ENCODE results near the gene VSTM5.

The VSTM5 gene

GRCh38 chr11:93814966-93815633 is 35.3 kb downstream of the VSTM5 start:
- Histone ChIP-seq H3K9me3 (replicated peaks in 1 of 2; ENCODE audit: control insufficient read depth in 2 of 2, insufficient read depth in 1 of 2, low read depth in 1 of 2, low read length in 2 of 2) (no peaks in the 10 kb centered on the region), H3K23ac (ENCODE audit: low read depth, low read length, poor library complexity) (no peak overlapping the region), H3K79me1 (ENCODE audit: low read depth, low read length) (no peaks in the 10 kb centered on the region), H3K4me2 (ENCODE audit: insufficient read depth, low read length, poor library complexity, severe bottlenecking) (no peak overlapping the region), H4K8ac (ENCODE audit: low read depth, low read length) (no peak overlapping the region), H4K91ac (ENCODE audit: low read depth, low read length, poor library complexity) (no peak overlapping the region), H3K14ac (ENCODE audit: low read length) (no peak overlapping the region), H2AK5ac (ENCODE audit: low read depth, low read length) (no peak overlapping the region), H3K4me3 (ENCODE audit: low read length in 2 of 2) (no peak overlapping the region), H3K4me1 (ENCODE audit: control insufficient read depth in 2 of 2, insufficient read depth in 1 of 2, low read depth in 1 of 2, low read length in 2 of 2) (peaks cover 3 to 11% of the 10 kb centered on the region in 2 donors), H2BK15ac (ENCODE audit: low read length) (no peak overlapping the region), H3K4ac (ENCODE audit: low read length) (no peak overlapping the region), H2BK12ac (ENCODE audit: low read length) (no peak overlapping the region), H2BK5ac (ENCODE audit: low read length) (no peak overlapping the region), H3K27ac (replicated peaks; ENCODE audit: low read length) (no peak overlapping the region), H2BK120ac (ENCODE audit: low read depth, low read length) (no peak overlapping the region), H3K36me3 (replicated peaks in 1 of 2; ENCODE audit: control insufficient read depth in 2 of 2, insufficient read depth in 2 of 2, low read length in 2 of 2) (peaks cover 10 to 64% of the 10 kb centered on the region in 2 donors), H2AFZ (ENCODE audit: low read length) (no peak overlapping the region), H3K18ac (ENCODE audit: low read length) (no peak overlapping the region), H3K27me3 (ENCODE audit: control insufficient read depth in 3 of 3, insufficient read depth in 3 of 3, low read depth in 1 of 3, low read length in 3 of 3) (peaks cover 0 to 2% (median 0%) of the 10 kb centered on the region in 3 experiments), H3K9ac (ENCODE audit: low read depth, low read length, poor library complexity) (no peak overlapping the region)
- no peak for DNase-seq (ENCODE audit: low spot score)
- no CpG with 5 or more reads among the region's 6 CpGs for WGBS, 2 donors (ENCODE audit: extremely low coverage in 2 of 2, insufficient read length in 2 of 2, insufficient replicate concordance in 1 of 2)

DNA sequence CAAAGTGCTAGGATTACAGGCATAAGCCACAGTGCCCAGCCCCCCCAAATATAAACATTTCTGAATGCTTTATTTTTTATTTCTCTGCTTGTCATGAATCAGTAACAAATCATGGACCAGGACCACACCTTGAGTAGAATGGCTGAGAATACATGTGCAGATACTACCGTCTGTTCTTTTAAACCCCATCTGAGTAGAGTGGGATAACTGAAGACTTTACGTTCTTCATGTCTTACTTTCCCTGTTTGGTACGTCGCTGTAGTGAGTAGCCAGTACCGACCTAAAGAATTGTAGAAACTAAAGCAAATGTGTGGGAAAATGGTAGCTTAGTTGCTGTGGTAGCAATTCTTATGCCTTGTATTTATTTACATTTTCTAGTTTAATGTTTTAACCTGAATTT is 36.4 kb downstream of the VSTM5 start:
- Histone ChIP-seq H2AK5ac (ENCODE audit: low read depth, low read length) (no peak overlapping the region), H3K27ac (replicated peaks; ENCODE audit: low read length) (no peak overlapping the region), H3K27me3 (ENCODE audit: control insufficient read depth in 3 of 3, insufficient read depth in 3 of 3, low read depth in 1 of 3, low read length in 3 of 3) (no peaks in the 10 kb centered on the region), H2BK120ac (ENCODE audit: low read depth, low read length) (no peak overlapping the region), H3K36me3 (replicated peaks in 1 of 2; ENCODE audit: control insufficient read depth in 2 of 2, insufficient read depth in 2 of 2, low read length in 2 of 2) (peaks cover 18 to 75% of the 10 kb centered on the region in 2 donors), H3K4me2 (ENCODE audit: insufficient read depth, low read length, poor library complexity, severe bottlenecking) (no peak overlapping the region), H4K8ac (ENCODE audit: low read depth, low read length) (no peak overlapping the region), H2BK15ac (ENCODE audit: low read length) (no peak overlapping the region), H3K9ac (ENCODE audit: low read depth, low read length, poor library complexity) (no peak overlapping the region), H3K23ac (ENCODE audit: low read depth, low read length, poor library complexity) (no peak overlapping the region), H3K14ac (ENCODE audit: low read length) (no peak overlapping the region), H2BK5ac (ENCODE audit: low read length) (no peak overlapping the region), H2BK12ac (ENCODE audit: low read length) (no peak overlapping the region), H4K91ac (ENCODE audit: low read depth, low read length, poor library complexity) (no peak overlapping the region), H2AFZ (ENCODE audit: low read length) (no peak overlapping the region), H3K4me1 (ENCODE audit: control insufficient read depth in 2 of 2, insufficient read depth in 1 of 2, low read depth in 1 of 2, low read length in 2 of 2) (peaks cover 0 to 4% of the 10 kb centered on the region in 2 donors), H3K9me3 (replicated peaks in 1 of 2; ENCODE audit: control insufficient read depth in 2 of 2, insufficient read depth in 1 of 2, low read depth in 1 of 2, low read length in 2 of 2) (no peaks in the 10 kb centered on the region), H3K4ac (ENCODE audit: low read length) (no peak overlapping the region), H3K18ac (ENCODE audit: low read length) (no peak overlapping the region), H3K4me3 (ENCODE audit: low read length in 2 of 2) (no peak overlapping the region), H3K79me1 (ENCODE audit: low read depth, low read length) (peaks cover under 1% of the 10 kb centered on the region)
- no CpG with 5 or more reads among the region's 5 CpGs for WGBS, 2 donors (ENCODE audit: extremely low coverage in 2 of 2, insufficient read length in 2 of 2, insufficient replicate concordance in 1 of 2)
- no peak for DNase-seq (ENCODE audit: low spot score)

DNA sequence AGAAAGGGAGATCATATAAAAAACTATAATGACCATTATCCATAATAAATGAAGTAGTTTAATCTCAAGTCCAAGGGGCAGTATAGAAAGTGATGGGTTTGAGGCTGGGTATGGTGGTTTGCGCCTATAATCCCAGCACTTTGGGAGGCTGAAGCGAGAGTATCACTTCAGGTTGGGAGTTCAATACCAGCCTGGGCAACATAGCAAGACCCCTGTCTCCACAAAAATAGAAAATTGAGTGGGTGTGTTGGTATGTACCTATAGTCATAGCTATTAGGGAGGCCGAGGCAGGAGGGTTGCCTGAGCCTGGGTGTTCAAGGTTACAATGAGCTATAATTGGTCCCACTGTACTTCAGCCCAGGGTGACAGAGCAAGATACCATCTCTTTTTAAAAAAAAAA is 42.4 kb downstream of the VSTM5 start:
- H2BK120ac ChIP-seq (ENCODE audit: low read depth, low read length), result no peak overlapping the region

GRCh38 chr11:93804879-93805278 is 45.5 kb downstream of the VSTM5 start:
- H3K14ac ChIP-seq (ENCODE audit: low read length), result no peak overlapping the region
- WGBS, 2 donors (ENCODE audit: extremely low coverage in 2 of 2, insufficient read length in 2 of 2, insufficient replicate concordance in 1 of 2), result no CpG with 5 or more reads among the region's 2 CpGs

More for the DNA sequence above, 42.4 kb downstream of the VSTM5 start:
- Histone ChIP-seq H3K4ac (ENCODE audit: low read length) (no peak overlapping the region), H2AK5ac (ENCODE audit: low read depth, low read length) (no peak overlapping the region), H3K9me3 (replicated peaks in 1 of 2; ENCODE audit: control insufficient read depth in 2 of 2, insufficient read depth in 1 of 2, low read depth in 1 of 2, low read length in 2 of 2) (no peaks in the 10 kb centered on the region), H2BK5ac (ENCODE audit: low read length) (no peak overlapping the region), H4K91ac (ENCODE audit: low read depth, low read length, poor library complexity) (no peak overlapping the region), H2BK12ac (ENCODE audit: low read length) (no peak overlapping the region), H2BK15ac (ENCODE audit: low read length) (no peak overlapping the region), H3K27me3 (ENCODE audit: control insufficient read depth in 3 of 3, insufficient read depth in 3 of 3, low read depth in 1 of 3, low read length in 3 of 3) (no peaks in the 10 kb centered on the region), H3K4me2 (ENCODE audit: insufficient read depth, low read length, poor library complexity, severe bottlenecking) (no peak overlapping the region), H3K23ac (ENCODE audit: low read depth, low read length, poor library complexity) (no peak overlapping the region), H4K8ac (ENCODE audit: low read depth, low read length) (no peak overlapping the region), H3K18ac (ENCODE audit: low read length) (no peak overlapping the region), H3K14ac (ENCODE audit: low read length) (no peak overlapping the region), H3K4me3 (ENCODE audit: low read length in 2 of 2) (no peak overlapping the region), H3K4me1 (ENCODE audit: control insufficient read depth in 2 of 2, insufficient read depth in 1 of 2, low read depth in 1 of 2, low read length in 2 of 2) (no peaks in the 10 kb centered on the region), H3K36me3 (replicated peaks in 1 of 2; ENCODE audit: control insufficient read depth in 2 of 2, insufficient read depth in 2 of 2, low read length in 2 of 2) (peaks cover 26 to 98% of the 10 kb centered on the region in 2 donors), H3K79me1 (ENCODE audit: low read depth, low read length) (peaks cover 4% of the 10 kb centered on the region), H2AFZ (ENCODE audit: low read length) (no peak overlapping the region), H3K27ac (replicated peaks; ENCODE audit: low read length) (no peak overlapping the region), H3K9ac (ENCODE audit: low read depth, low read length, poor library complexity) (no peak overlapping the region)
- WGBS, 2 donors (ENCODE audit: extremely low coverage in 2 of 2, insufficient read length in 2 of 2, insufficient replicate concordance in 1 of 2), result no CpG with 5 or more reads among the region's 3 CpGs
- no peak for DNase-seq (ENCODE audit: low spot score)

More at GRCh38 chr11:93804879-93805278, 45.5 kb downstream of the VSTM5 start:
- Histone ChIP-seq H3K4me1 (ENCODE audit: control insufficient read depth in 2 of 2, insufficient read depth in 1 of 2, low read depth in 1 of 2, low read length in 2 of 2) (no peaks in the 10 kb centered on the region), H3K9ac (ENCODE audit: low read depth, low read length, poor library complexity) (no peak overlapping the region), H3K4ac (ENCODE audit: low read length) (no peak overlapping the region), H4K91ac (ENCODE audit: low read depth, low read length, poor library complexity) (no peak overlapping the region), H2BK5ac (ENCODE audit: low read length) (no peak overlapping the region), H3K36me3 (replicated peaks in 1 of 2; ENCODE audit: control insufficient read depth in 2 of 2, insufficient read depth in 2 of 2, low read length in 2 of 2) (peaks cover 23 to 98% of the 10 kb centered on the region in 2 donors), H3K9me3 (replicated peaks in 1 of 2; ENCODE audit: control insufficient read depth in 2 of 2, insufficient read depth in 1 of 2, low read depth in 1 of 2, low read length in 2 of 2) (no peaks in the 10 kb centered on the region), H2BK120ac (ENCODE audit: low read depth, low read length) (no peak overlapping the region), H3K4me2 (ENCODE audit: insufficient read depth, low read length, poor library complexity, severe bottlenecking) (no peak overlapping the region), H3K23ac (ENCODE audit: low read depth, low read length, poor library complexity) (no peak overlapping the region), H2AK5ac (ENCODE audit: low read depth, low read length) (no peak overlapping the region), H4K8ac (ENCODE audit: low read depth, low read length) (no peak overlapping the region), H2BK15ac (ENCODE audit: low read length) (no peak overlapping the region), H3K4me3 (ENCODE audit: low read length in 2 of 2) (no peak overlapping the region), H3K27ac (replicated peaks; ENCODE audit: low read length) (no peak overlapping the region), H3K27me3 (ENCODE audit: control insufficient read depth in 3 of 3, insufficient read depth in 3 of 3, low read depth in 1 of 3, low read length in 3 of 3) (no peaks in the 10 kb centered on the region), H3K18ac (ENCODE audit: low read length) (no peak overlapping the region), H2AFZ (ENCODE audit: low read length) (no peak overlapping the region), H3K79me1 (ENCODE audit: low read depth, low read length) (peaks cover 4% of the 10 kb centered on the region), H2BK12ac (ENCODE audit: low read length) (no peak overlapping the region)
- no peak for DNase-seq (ENCODE audit: low spot score)
